Neural cell (in vitro differentiated cells): ENCODE results near the gene COQ9. TPM values are rescaled to one million over a fixed set of nuclear protein-coding genes. Genes with fewer than 3 reads are reported as not detected.

Experiments used
- H2AFZ ChIP-seq: fragments of 200-600, 300-800 bp; sonication (generic), shearing (Covaris generic); 2 replicates; pipeline ENCODE4 v1.6.0; 2014; ENCODE audit warnings: low read depth, mild to moderate bottlenecking, antibody characterized with exemption, low read length, moderate library complexity
- H3F3A ChIP-seq: fragments of 200-600 bp; shearing (Covaris generic); 2 replicates; pipeline ENCODE4 v1.6.1; 2016; ENCODE audit warnings: mild to moderate bottlenecking, moderate library complexity, mixed read lengths, antibody characterized with exemption, low read length; ENCODE audit not compliant: insufficient read depth, poor library complexity, severe bottlenecking
- H3K27ac ChIP-seq: fragments of 200-600, 300-800 bp; sonication (generic), shearing (Covaris generic); 2 replicates; pipeline ENCODE4 v1.5.1; 2014; ENCODE audit warnings: mild to moderate bottlenecking, low read length, moderate library complexity
- H3K27me3 ChIP-seq: fragments of 300-800, 200-600 bp; sonication (generic), shearing (Covaris generic); 2 replicates; pipeline ENCODE4 v1.6.0; 2014; ENCODE audit warnings: mild to moderate bottlenecking, low read depth, low read length, moderate library complexity; ENCODE audit not compliant: insufficient read depth
- H3K36me3 ChIP-seq: fragments of 300-800, 200-600 bp; sonication (generic), shearing (Covaris generic); 2 replicates; pipeline ENCODE4 v1.5.1; 2014; ENCODE audit warnings: mild to moderate bottlenecking, antibody characterized with exemption, low read length, moderate library complexity; ENCODE audit not compliant: insufficient read depth
- H3K4me2 ChIP-seq: fragments of 300-800, 200-600 bp; sonication (generic), shearing (Covaris generic); 2 replicates; pipeline ENCODE4 v1.6.0; 2014; ENCODE audit warnings: mild to moderate bottlenecking, low read length
- H3K4me3 ChIP-seq: fragments of 300-800, 200-600 bp; sonication (generic), shearing (Covaris generic); 2 replicates; pipeline ENCODE4 v1.5.1; 2014; ENCODE audit warnings: mild to moderate bottlenecking, low read length, moderate library complexity
- H3K79me2 ChIP-seq: fragments of 200-600 bp; shearing (Covaris generic); replicated peaks from 2 replicates; pipeline ENCODE4 v1.6.0; 2014; ENCODE audit warnings: mild to moderate bottlenecking, low read length, moderate library complexity; ENCODE audit not compliant: insufficient read depth
- H3K9ac ChIP-seq: fragments of 300-800, 200-600 bp; sonication (generic), shearing (Covaris generic); 2 replicates; pipeline ENCODE4 v1.6.1; 2016; ENCODE audit warnings: mild to moderate bottlenecking, low read length, mixed read lengths
- H3K9me2 ChIP-seq: fragments of 200-600 bp; shearing (Covaris generic); 2 replicates; pipeline ENCODE4 v1.6.1; 2016; ENCODE audit warnings: mild to moderate bottlenecking, low read length, mixed read lengths; ENCODE audit not compliant: insufficient read depth
- H3K9me3 ChIP-seq: fragments of 200-600, 300-800 bp; sonication (generic), shearing (Covaris generic); 2 replicates; pipeline ENCODE4 v1.6.1; 2016; ENCODE audit warnings: mild to moderate bottlenecking, mixed run types, low read length, moderate library complexity, mixed read lengths
- H4K20me1 ChIP-seq: fragments of 200-600 bp; shearing (Covaris generic); 2 replicates; pipeline ENCODE4 v1.6.1; 2016; ENCODE audit warnings: mild to moderate bottlenecking, mixed run types; ENCODE audit not compliant: insufficient read depth
- CTCF ChIP-seq: fragments of 450-650 bp; IDR thresholded peaks from 2 replicates; pipeline ENCODE4 v1.5.1; 2014; ENCODE audit warnings: antibody characterized with exemption, mild to moderate bottlenecking, moderate library complexity; ENCODE audit not compliant: poor library complexity, severe bottlenecking
- EP300 ChIP-seq: fragments of 450-650 bp; conservative IDR thresholded peaks from 2 replicates; pipeline ENCODE4 v1.6.1; 2014; ENCODE audit warnings: antibody characterized with exemption, mild to moderate bottlenecking, moderate library complexity; ENCODE audit not compliant: poor library complexity, severe bottlenecking
- EZH2 ChIP-seq: fragments of 200-600, 300-800 bp; shearing (Covaris generic), sonication (generic); IDR thresholded peaks from 2 replicates; pipeline ENCODE4 v1.6.1; 2014; ENCODE audit warnings: antibody characterized with exemption, low read length, borderline replicate concordance, mild to moderate bottlenecking; ENCODE audit not compliant: insufficient read depth, poor library complexity, severe bottlenecking
- MXI1 ChIP-seq: fragments of 450-650 bp; conservative IDR thresholded peaks from 2 replicates; pipeline ENCODE4 v1.6.1; 2014; ENCODE audit warnings: antibody characterized with exemption, mild to moderate bottlenecking; ENCODE audit not compliant: poor library complexity, severe bottlenecking
- POLR2AphosphoS5 ChIP-seq: IDR thresholded peaks from 2 replicates; pipeline ENCODE4 v1.6.1; 2012
- REST ChIP-seq: IDR thresholded peaks from 2 replicates; pipeline ENCODE4 v1.6.1; 2012; ENCODE audit warnings: borderline replicate concordance
- SMC3 ChIP-seq: fragments of 450-650 bp; conservative IDR thresholded peaks from 2 replicates; pipeline ENCODE4 v1.6.1; 2014; ENCODE audit warnings: antibody characterized with exemption, mild to moderate bottlenecking, moderate library complexity; ENCODE audit not compliant: poor library complexity
- TAF1 ChIP-seq: IDR thresholded peaks from 2 replicates; pipeline ENCODE4 v1.6.1; 2012; ENCODE audit warnings: low read depth
- polyA plus RNA-seq: library from polyadenylated mRNA; depleted of rRNA; stranded (reverse); fragments of >200 nt; gene quantifications from 2 replicates; pipeline ENCODE4 v1.2.3, GENCODE V29; 2014

Gene COQ9
- polyA plus RNA-seq, 1 donor from 2014 or later: 78.7 TPM

- TF ChIP-seq SMC3 (no peak), REST (no peak), CTCF (no peak)
- Histone ChIP-seq H3K36me3 (no peaks in the 10 kb centered on the region), H3K27ac (no peak overlapping the region)
These were observed 20.0 kb upstream of the COQ9 start for GRCh38 chr16:57427307-57427706.

GRCh38 chr16:57427824-57428223, 19.5 kb upstream of the COQ9 start:
- TF ChIP-seq SMC3 (no peak), EZH2 (no peak), POLR2AphosphoS5 (no peak), REST (no peak), TAF1 (no peak), MXI1 (no peak), EP300 (no peak)
- H4K20me1 ChIP-seq: no peaks in the 10 kb centered on the region
- no peak overlapping the region for H2AFZ ChIP-seq
- H3K4me2 ChIP-seq: no peak overlapping the region
- no peaks in the 10 kb centered on the region for H3K9me2 ChIP-seq
- no peaks in the 10 kb centered on the region for H3F3A ChIP-seq
- no peaks in the 10 kb centered on the region for H3K79me2 ChIP-seq
- no peak overlapping the region for H3K27ac ChIP-seq
- no peak overlapping the region for H3K4me3 ChIP-seq
- no peak overlapping the region for H3K9ac ChIP-seq
- H3K36me3 ChIP-seq: no peaks in the 10 kb centered on the region
- H3K9me3 ChIP-seq: no peaks in the 10 kb centered on the region
- no peaks in the 10 kb centered on the region for H3K27me3 ChIP-seq

More at GRCh38 chr16:57427307-57427706, 20.0 kb upstream of the COQ9 start:
- no peaks in the 10 kb centered on the region for H3K9me2 ChIP-seq
- no peak overlapping the region for H3K4me2 ChIP-seq
- H3K79me2 ChIP-seq: no peaks in the 10 kb centered on the region
- no peak overlapping the region for H2AFZ ChIP-seq
- H4K20me1 ChIP-seq: no peaks in the 10 kb centered on the region
- H3K9ac ChIP-seq: no peak overlapping the region
- H3K4me3 ChIP-seq: no peak overlapping the region
- no peaks in the 10 kb centered on the region for H3K9me3 ChIP-seq
- H3K27me3 ChIP-seq: no peaks in the 10 kb centered on the region
- H3F3A ChIP-seq: no peaks in the 10 kb centered on the region
